Stimulated activated CD8-positive, alpha-beta memory T cell treated with anti-CD3 and anti-CD28 coated beads, Interleukin-4, amount 100 ng/mL, for 4 hours (primary cell): ENCODE results near the gene CALML3.
"Not testable (repeated sequence)": the region's sequence is repeated elsewhere in the genome, so short reads cannot be mapped to it uniquely, and the experiment has no call there.

Experiments used
- DNase-seq, 2 donors: peaks; one replicate each; pipeline ENCODE4 v3.0.0-alpha.2; 2020; ENCODE audit warnings: low read depth in 2 of 2, low spot score in 1 of 2

CALML3 gene

DNA sequence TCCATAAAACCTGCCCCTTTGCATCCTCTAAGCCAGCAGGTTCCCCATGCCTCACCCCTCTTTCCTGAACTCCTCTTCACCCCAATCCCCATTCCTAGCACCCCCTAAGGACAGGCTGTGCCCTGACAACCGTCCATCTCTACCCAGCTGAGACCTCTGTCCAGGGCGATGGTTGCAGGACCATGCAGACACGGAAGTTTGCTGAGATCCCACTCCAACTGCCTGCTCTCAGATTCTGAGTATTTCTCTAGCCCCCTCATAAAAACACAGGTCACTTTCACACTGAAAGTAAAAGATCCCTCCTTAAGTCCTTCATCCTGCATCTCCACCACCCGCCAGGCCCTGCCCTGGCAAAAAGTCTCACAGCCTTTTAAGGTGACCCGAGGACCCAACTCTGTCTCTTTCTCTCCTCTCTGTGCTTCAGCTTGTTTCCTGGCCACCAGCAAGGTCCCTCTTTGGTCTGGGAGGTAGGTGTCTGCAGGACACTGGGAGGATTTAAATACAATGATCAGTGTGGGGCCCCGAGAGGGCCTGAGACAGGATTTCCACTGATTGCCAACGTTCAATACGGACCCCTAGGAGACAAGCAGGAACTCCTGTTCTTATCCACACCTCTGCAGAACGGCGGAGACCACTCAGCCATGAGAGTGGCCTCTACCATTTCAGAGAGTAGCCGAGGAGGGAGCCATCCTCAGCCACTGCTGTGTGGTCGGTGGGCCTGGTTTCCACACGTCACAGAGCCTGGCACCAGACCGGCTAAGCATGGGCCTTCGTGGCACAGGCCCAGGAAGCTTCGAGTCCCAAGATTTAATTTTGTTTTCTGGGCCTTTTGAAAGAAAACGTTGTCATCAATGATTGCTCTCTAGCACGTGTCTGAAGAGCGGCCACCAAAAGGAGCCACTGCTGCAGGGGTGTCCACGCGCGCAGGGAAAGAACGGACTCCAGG, 27.9 kb downstream of the CALML3 start:
- no peak for DNase-seq

DNA sequence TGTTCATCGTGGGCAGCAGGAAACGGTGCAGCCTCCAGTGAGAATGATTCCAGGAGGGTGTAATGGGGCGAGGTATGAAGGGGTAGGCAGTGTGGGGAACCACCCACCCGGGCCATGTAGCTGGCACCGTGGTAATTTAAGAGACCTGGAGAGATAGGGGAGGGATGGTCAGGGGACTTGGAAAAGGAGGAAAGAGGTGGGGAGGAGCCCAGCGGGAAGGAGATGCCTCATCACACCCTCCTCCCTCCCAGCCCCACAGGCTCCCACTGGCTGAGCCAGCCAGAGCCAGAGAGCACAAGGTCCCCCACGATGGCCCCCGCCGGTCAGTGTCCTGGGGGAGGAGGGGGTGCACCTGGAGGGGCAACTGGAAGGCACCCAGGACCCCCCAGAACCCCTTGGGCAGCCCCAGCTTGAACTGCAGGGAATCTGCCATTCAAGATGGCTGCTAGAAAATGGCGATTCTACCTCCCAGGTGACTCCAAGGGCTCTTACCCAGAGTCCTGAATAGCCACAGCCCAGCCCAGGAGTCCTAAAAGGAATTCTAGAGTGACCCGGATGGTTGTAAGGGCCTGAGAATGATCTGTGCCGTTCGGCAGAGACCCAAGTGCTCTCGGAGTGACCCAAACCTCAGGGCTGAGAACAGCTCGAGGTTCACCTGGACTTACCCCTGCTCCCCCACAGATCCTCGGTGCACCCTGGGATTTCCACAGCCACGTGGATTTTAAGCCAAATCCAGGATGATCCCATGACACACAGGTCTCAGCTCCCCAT, 28.8 kb downstream of the CALML3 start:
- no peak for DNase-seq

- no peak for DNase-seq
These were observed 30.3 kb downstream of the CALML3 start for GRCh38 chr10:5555021-5555510.

DNA sequence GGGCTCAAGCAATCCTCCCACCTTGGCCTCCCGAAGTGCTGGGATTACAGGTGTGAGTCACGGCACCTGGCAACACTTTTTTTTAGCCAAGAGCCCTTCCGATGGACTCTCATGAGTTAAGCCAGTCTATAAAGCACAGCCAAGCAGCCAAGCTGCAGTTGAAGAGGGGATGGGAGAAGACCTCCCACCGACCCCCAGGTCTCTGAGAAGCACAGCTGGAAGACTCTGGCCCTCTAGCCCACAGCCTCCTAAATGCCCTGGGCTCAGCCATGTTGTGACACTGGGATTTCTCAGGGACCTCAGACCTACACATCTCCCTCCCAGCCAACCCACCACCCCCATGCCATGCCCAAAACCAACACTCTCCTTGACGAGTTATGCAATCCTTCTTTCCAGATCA, 31.1 kb downstream of the CALML3 start:
- no peak for DNase-seq

- DNase-seq, result no peak
These were observed 31.8 kb downstream of the CALML3 start for GRCh38 chr10:5556576-5556975.

DNA sequence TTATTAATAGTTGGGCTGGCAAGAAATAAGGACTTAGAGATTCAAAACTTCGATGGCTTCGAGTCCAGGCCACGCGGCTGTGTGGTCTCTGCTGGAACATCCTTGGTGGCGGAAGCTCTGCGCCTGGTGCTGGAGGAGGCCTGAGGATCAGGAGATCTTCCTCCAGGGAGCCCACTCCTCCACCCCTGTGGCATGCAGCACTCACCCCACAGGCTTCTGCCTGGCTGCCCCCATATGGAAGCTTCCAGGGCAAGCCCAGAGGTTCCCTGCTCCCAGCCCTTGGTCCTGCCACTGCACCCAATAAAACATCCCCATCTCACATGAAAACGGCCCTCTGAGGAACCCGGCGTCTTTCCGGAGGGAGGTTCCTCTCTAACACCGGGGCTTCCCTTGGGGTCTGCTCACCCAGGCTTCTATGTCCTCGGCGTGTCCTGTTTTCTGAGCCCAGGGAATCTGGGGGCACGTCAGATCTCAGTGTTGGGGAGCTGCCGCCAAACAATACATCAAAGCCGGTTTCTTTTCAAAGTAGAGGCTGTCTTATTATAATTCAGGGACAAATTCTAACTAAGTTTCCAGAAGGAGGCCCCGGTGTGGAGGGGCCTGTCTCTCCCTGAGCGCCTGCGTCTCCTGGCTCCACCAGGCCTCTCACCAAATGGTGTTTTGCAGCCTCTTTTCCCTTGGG, 32.4 kb downstream of the CALML3 start:
- no peak for DNase-seq

DNA sequence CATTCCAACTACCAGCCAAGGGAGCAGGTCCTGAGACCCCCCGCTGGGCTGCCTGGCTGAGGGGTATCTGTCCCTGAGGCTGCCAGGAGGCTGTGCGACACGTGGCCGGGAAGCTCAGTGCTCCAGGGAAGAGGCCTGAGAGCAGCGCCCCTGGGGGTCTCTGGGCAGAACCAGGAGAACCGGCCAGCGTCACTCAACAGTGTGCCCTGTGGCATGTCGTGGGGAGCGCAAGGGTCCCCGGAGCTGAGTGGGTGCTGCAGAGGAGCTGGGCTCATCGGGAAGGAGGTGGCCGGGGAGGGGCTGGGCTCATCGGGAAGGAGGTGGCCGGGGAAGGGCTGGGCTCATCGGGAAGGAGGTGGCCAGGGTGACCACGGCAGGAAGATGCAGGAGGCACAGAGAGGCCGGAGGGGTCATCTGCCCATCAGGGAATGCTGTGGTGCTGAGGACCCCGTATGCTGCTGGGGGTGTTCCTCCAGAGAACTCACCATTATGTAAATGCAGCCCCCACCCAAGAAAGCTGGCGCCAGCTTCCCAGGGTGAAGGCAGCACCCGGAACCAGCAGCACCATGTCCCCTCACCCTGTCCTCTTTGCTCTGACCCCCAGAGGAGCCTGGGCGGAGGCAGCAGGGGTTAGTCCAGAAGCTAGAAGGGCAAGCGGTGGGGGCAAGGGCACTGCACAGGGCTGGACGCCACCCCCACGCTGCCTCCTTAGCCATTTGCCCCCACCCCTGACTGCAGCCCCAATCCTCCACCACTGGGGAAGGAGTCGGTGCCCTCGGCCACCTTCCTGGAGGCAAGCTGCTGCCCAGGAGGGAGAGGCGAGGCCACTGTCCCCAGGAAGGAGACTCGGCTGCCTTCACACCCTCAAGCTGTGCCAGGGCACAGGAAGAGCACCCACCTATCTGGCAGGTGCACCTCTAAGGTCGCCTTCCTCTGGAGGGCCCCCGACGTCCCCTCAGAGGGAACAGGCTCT, 33.3 kb downstream of the CALML3 start:
- DNase-seq, result no peak

DNA sequence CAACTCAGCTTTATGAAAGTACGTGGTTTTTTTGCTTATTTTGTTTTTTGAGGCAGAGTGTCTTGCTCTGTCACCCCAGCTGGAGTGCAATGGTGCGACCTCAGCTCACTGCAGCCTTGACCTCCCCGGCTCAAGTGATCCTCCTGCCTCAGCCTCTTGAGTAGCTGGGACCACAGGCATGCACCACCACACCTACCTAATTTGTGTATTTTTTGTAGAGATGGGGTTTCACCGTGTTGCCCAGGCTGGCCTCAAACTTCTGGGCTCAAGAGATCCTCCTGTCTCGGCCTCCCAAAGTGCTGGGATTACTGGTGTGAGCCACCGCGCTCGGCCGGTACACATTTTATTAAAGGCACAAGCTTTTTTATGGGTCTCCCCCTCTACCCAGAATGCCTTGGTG, 34.3 kb downstream of the CALML3 start:
- DNase-seq, result not testable (repeated sequence)

DNA sequence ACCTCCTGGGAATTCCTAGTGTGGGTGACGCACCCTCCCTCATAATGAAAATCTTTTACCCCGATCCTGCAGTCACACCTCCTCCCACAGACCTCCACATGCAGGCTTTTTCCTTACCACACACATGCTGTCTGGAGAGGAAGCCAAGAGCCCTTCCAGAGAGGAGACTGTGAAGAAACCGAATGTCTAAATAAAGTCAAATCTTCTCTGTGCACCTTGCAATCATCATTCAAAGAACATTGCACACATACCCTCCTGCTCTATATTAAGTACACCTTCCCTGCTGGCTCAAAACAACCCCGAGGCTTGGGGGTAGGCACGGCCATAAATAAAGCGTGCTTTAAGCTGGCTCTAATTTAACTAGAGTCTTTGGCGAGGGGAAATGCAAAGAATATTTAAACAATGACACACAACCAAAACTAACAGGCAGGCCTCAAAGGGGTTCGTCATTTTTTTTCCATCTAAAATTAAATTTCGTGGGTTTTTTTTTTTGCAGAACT, 34.9 kb downstream of the CALML3 start:
- no peak for DNase-seq

DNA sequence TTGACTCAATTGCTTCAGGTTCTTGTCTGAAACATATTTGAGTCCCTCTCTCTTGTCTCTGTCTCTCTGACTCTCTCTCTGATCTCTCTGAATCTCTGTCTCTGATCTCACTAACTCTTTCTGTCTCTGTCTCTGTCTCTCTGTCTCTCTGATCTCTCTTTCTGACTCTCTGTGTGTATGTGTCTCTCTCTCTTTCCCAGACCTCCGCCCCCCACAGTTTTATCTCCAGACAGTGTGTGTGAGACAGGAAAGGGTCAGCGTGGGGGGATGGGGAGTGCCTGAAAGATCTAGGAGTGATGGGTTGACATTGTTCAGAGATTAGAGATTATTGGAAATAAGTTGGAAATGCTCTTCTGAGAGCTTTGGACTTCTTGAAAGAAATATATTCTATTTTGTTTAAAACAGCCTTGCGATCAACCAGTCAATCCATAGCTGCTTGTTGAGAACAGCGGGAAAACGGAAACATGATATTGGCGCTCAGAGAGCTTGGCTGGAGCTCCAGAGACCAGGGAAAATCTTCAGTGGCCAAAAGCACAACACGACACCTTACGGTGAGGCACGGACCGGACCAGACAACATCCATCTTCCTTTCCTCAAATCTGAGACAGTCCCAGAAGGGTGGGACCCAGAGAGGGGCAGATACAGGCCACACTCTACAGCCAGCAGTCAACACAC, 35.5 kb downstream of the CALML3 start:
- no peak for DNase-seq

DNA sequence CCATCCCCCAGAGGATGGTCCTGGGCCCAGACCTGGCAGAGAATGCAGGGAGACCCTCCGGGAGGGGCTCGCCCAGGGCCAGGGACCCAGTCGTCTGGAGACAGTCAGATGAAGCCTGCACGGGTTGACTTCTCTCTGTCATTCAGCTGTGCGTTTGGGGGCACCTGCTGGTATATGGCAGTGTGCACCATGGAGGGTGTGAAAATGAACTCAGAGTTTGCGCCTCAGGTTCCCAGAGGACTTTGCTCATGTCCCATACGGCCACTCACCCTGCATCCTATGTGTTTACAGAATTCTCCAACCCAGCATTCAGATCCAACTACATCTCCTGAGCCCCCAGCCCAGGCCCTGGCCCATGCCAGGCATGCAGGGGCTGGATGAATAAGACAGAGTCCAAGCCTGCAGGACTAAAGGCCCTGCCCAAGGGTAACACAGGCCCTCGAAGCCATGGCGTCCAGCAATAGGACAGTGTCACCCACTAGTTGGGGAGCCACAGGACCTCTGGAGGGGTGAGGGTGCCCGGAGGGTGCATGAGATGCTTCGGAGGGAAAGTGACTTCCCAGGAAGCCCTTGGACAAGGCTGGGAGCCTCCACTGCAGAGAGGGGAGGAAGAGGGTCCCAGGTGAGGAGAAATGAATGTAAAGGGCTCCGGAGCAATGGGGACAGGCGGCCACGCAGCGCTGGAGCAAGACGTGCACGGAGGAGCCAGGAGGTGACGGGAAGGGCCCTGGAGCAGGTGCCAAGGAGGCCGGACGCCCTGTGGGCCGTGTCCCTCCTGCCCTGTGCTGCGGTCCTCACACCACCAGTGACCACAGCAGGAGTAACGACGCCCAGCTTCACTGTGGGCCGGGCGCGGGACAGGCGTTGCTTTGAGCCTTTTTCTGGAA, 36.3 kb downstream of the CALML3 start:
- no peak for DNase-seq

GRCh38 chr10:5561704-5562645, 37.2 kb downstream of the CALML3 start:
- DNase-seq, result no peak

GRCh38 chr10:5563321-5563961, 38.7 kb downstream of the CALML3 start:
- no peak for DNase-seq

GRCh38 chr10:5563991-5564536, 39.3 kb downstream of the CALML3 start:
- no peak for DNase-seq

- no peak for DNase-seq
These were observed 39.9 kb downstream of the CALML3 start for GRCh38 chr10:5564537-5565204.

GRCh38 chr10:5565205-5565545, 40.4 kb downstream of the CALML3 start:
- DNase-seq, result no peak
